ENCODE data around the gene CTNNA3. TPM values are rescaled to one million over a fixed set of nuclear protein-coding genes. Genes with fewer than 3 reads are reported as not detected.

The CTNNA3 gene
- total RNA-seq, 1 experiment from 2014 or later, result 0.32 TPM

DNA sequence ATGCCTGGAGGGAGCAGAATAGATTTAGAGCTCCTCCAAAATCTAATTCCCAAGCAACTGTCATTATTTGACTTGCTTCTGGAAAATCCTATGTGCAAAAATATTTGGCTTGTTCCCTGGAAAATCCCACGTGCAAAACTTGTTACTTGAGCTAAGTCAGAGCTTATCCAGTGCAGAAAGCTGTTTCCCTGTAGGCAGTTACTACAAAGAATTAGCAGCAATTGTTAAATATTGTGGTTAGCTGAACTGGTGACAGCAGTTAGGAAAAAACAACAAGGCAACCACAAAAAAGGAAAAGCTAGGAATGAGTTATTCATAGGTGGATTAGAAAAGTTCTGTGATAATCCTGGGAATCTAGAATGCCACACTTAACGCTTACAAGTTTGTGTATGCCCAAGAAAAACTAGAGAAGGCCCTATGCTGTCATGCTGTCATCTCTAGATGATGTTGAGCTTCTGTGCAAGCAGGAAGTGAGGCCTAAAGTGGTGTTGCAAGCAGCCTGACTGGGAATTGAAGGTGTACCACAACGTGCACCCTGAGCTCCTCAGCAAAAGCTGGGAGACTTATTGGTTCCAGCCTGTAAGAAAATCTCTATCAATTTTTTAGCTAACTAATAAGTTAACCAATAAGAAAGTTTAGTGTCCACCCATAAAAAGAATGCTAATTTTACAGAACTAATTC lies 1508.8 kb downstream of the CTNNA3 start (continued):
- TF ChIP-seq, protein P1, sequence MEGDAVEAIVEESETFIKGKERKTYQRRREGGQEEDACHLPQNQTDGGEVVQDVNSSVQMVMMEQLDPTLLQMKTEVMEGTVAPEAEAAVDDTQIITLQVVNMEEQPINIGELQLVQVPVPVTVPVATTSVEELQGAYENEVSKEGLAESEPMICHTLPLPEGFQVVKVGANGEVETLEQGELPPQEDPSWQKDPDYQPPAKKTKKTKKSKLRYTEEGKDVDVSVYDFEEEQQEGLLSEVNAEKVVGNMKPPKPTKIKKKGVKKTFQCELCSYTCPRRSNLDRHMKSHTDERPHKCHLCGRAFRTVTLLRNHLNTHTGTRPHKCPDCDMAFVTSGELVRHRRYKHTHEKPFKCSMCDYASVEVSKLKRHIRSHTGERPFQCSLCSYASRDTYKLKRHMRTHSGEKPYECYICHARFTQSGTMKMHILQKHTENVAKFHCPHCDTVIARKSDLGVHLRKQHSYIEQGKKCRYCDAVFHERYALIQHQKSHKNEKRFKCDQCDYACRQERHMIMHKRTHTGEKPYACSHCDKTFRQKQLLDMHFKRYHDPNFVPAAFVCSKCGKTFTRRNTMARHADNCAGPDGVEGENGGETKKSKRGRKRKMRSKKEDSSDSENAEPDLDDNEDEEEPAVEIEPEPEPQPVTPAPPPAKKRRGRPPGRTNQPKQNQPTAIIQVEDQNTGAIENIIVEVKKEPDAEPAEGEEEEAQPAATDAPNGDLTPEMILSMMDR (IDR thresholded peaks at IDR 0.05 in 2 of 3, conservative IDR thresholded peaks at IDR 0.05 in 1 of 3; ENCODE audit: borderline replicate concordance in 1 of 3, insufficient read depth in 1 of 3, low read depth in 2 of 3, low read length in 2 of 3), result no peak
- TF ChIP-seq YY1 (IDR thresholded peaks at IDR 0.05; ENCODE audit: extremely low read depth, insufficient replicate concordance, low read depth, low read length) (no peak), ELF1 (IDR thresholded peaks at IDR 0.05; ENCODE audit: borderline replicate concordance, low read depth) (no peak), EZH2phosphoT487 (IDR thresholded peaks at IDR 0.05; ENCODE audit: borderline replicate concordance) (no peak)

DNA sequence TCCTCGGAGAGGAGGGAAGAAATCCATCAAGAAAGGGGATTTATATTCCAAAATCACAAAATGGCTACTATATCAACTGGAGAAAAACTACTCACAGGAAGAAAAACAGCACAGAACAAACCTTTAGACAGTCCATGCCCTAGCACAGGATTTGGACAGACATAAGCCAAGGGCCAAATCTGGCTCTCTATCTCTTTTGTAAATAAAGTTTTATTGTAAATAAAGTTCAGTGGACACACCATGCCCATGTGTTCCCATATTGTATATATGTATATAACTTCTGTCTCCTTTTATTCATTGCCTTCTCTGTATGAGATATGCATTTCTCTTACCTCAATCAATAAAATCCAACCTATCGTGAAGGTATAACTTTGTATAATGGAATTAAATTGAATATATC lies 1513.0 kb downstream of the CTNNA3 start:
- Histone ChIP-seq H3K4me3 (replicated peaks in 1 of 2; ENCODE audit: low read depth in 1 of 2, low read length in 2 of 2) (no peak overlapping the region), H2AFZ (ENCODE audit: low read depth, low read length, poor library complexity, severe bottlenecking) (no peak overlapping the region), H3K36me3 (ENCODE audit: control insufficient read depth in 1 of 2, insufficient read depth in 2 of 2, low read length in 2 of 2) (no peaks in the 10 kb centered on the region), H3K79me2 (ENCODE audit: insufficient read depth, low read length) (no peaks in the 10 kb centered on the region), H3K9ac (ENCODE audit: low read length) (no peak overlapping the region), H3K27me3 (ENCODE audit: insufficient read depth, low read length) (no peaks in the 10 kb centered on the region), H3K4me2 (ENCODE audit: low read length) (no peak overlapping the region), H3K9me2 (ENCODE audit: insufficient read depth) (no peaks in the 10 kb centered on the region), H4K20me1 (ENCODE audit: insufficient read depth) (no peaks in the 10 kb centered on the region), H3K4me1 (ENCODE audit: control insufficient read depth in 1 of 2, insufficient read depth in 2 of 2, low read length in 2 of 2) (no peaks in the 10 kb centered on the region), H3K9me3 (ENCODE audit: control insufficient read depth in 1 of 2, insufficient read depth in 1 of 2, low read depth in 1 of 2, low read length in 2 of 2) (no peaks in the 10 kb centered on the region), H3K27ac (ENCODE audit: low read depth, low read length) (no peak overlapping the region)
- no TSS peak for BruUV-seq (replicated peaks)
- no peak for ATAC-seq
- no peak for DNase-seq (ENCODE audit: low read depth, low spot score)
- ChIA-PET RAD21 (ENCODE audit: low non-redundant PET in 1 of 2, low total read pairs in 2 of 2, uncharacterized antibody in 2 of 2, unreplicated experiment in 2 of 2) (no interaction called here), CTCF (no interaction called here), POLR2A (no interaction called here)
- intact Hi-C loops (cut with micrococcal nuclease), result loop anchor here (5.0 kb wide), 2 partner anchors 826 to 1206 kb away; no protein-coding TSS in a partner anchor
- TF ChIP-seq EZH2 (IDR thresholded peaks at IDR 0.05) (no peak), POLR2AphosphoS5 (IDR thresholded peaks at IDR 0.05; ENCODE audit: low read depth, low read length) (no peak), RAD21 (IDR thresholded peaks at IDR 0.05; ENCODE audit: low read depth) (no peak), JUND (IDR thresholded peaks at IDR 0.05) (no peak), CEBPB (IDR thresholded peaks at IDR 0.05; ENCODE audit: low read depth) (no peak), YY1 (IDR thresholded peaks at IDR 0.05; ENCODE audit: extremely low read depth, insufficient replicate concordance, low read depth, low read length) (no peak), EZH2phosphoT487 (IDR thresholded peaks at IDR 0.05; ENCODE audit: borderline replicate concordance) (no peak), TCF7L2 (IDR thresholded peaks at IDR 0.05; ENCODE audit: borderline replicate concordance, extremely low read depth, insufficient read depth, insufficient read length) (no peak), EGR1 (IDR thresholded peaks at IDR 0.05; ENCODE audit: low read depth) (no peak), POLR2A (IDR thresholded peaks at IDR 0.05; ENCODE audit: borderline replicate concordance, extremely low read depth, insufficient read depth, insufficient read length) (no peak), ELF1 (IDR thresholded peaks at IDR 0.05; ENCODE audit: borderline replicate concordance, low read depth) (no peak), CBX3 (IDR thresholded peaks at IDR 0.05; ENCODE audit: low read depth) (no peak)
- TF ChIP-seq, protein P2, sequence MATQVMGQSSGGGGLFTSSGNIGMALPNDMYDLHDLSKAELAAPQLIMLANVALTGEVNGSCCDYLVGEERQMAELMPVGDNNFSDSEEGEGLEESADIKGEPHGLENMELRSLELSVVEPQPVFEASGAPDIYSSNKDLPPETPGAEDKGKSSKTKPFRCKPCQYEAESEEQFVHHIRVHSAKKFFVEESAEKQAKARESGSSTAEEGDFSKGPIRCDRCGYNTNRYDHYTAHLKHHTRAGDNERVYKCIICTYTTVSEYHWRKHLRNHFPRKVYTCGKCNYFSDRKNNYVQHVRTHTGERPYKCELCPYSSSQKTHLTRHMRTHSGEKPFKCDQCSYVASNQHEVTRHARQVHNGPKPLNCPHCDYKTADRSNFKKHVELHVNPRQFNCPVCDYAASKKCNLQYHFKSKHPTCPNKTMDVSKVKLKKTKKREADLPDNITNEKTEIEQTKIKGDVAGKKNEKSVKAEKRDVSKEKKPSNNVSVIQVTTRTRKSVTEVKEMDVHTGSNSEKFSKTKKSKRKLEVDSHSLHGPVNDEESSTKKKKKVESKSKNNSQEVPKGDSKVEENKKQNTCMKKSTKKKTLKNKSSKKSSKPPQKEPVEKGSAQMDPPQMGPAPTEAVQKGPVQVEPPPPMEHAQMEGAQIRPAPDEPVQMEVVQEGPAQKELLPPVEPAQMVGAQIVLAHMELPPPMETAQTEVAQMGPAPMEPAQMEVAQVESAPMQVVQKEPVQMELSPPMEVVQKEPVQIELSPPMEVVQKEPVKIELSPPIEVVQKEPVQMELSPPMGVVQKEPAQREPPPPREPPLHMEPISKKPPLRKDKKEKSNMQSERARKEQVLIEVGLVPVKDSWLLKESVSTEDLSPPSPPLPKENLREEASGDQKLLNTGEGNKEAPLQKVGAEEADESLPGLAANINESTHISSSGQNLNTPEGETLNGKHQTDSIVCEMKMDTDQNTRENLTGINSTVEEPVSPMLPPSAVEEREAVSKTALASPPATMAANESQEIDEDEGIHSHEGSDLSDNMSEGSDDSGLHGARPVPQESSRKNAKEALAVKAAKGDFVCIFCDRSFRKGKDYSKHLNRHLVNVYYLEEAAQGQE (IDR thresholded peaks at IDR 0.05; ENCODE audit: low read depth), result no peak
- TF ChIP-seq, protein P3, sequence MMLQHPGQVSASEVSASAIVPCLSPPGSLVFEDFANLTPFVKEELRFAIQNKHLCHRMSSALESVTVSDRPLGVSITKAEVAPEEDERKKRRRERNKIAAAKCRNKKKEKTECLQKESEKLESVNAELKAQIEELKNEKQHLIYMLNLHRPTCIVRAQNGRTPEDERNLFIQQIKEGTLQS (IDR thresholded peaks at IDR 0.05), result no peak
- TF ChIP-seq, protein P4, sequence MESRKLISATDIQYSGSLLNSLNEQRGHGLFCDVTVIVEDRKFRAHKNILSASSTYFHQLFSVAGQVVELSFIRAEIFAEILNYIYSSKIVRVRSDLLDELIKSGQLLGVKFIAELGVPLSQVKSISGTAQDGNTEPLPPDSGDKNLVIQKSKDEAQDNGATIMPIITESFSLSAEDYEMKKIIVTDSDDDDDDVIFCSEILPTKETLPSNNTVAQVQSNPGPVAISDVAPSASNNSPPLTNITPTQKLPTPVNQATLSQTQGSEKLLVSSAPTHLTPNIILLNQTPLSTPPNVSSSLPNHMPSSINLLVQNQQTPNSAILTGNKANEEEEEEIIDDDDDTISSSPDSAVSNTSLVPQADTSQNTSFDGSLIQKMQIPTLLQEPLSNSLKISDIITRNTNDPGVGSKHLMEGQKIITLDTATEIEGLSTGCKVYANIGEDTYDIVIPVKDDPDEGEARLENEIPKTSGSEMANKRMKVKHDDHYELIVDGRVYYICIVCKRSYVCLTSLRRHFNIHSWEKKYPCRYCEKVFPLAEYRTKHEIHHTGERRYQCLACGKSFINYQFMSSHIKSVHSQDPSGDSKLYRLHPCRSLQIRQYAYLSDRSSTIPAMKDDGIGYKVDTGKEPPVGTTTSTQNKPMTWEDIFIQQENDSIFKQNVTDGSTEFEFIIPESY (IDR thresholded peaks at IDR 0.05; ENCODE audit: extremely low read depth, insufficient replicate concordance, low read length), result no peak
